ENCODE measurements around the gene SDF4. TPM values are rescaled to one million over a fixed set of nuclear protein-coding genes. Genes with fewer than 3 reads are reported as not detected.
"Not testable (repeated sequence)": the region's sequence is repeated elsewhere in the genome, so short reads cannot be mapped to it uniquely, and the experiment has no call there.

SDF4 gene
- total RNA-seq, 1 donor from 2014 or later = 175 TPM

DNA sequence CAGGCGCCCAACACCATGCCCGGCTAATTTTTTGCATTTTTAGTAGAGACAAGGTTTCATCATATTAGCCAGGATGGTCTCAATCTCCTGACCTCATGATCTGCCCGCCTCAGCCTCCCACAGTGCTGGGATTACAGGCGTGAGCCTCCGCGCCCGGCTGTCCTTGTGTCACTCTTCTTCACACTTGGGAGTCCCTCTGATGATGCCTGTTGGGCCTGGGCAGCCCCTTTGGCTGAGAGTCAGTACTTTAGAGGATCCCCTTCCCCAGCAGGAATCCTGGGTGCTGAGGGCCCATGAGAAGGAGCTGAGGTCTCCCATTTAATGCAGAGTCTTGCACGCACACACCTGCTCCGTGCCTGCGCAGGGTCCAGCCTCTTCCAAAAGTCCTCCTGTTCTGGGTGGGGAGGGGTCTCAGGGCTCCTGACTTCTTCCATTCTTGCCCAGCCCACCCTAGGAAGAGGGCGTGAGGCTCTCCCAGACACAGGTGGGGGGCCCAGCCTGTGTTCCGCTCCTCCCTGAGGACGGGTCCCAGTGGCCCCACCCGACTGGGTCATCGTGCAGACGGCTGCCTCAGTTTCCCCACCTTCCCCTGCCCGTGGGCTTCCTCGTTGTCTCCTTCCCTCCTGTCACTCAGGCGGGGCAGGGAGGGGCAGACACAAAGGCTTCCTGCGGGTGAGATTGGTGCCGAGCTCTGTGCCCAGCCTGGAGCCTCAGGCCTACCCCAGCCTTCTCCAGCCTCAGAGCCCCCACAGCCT is 54.2 kb downstream of the SDF4 start:
- H3K4me1 Mint-ChIP-seq (ENCODE audit: low read depth, unreplicated experiment) = peaks cover 7% of the 10 kb centered on the region
- Histone ChIP-seq H3K9me3 (ENCODE audit: insufficient read depth, low read depth, low read length) (no peaks in the 10 kb centered on the region), H3K79me2 (ENCODE audit: insufficient read depth, low read length) (no peaks in the 10 kb centered on the region), H3K4me3 (ENCODE audit: insufficient read depth, low read depth, low read length) (no peak overlapping the region), H3K4me2 (ENCODE audit: low read length) (no peak overlapping the region), H3K27me3 (ENCODE audit: insufficient read depth, low read length) (peaks cover 35% of the 10 kb centered on the region), H3K4me1 (ENCODE audit: insufficient read depth, low read length) (no peaks in the 10 kb centered on the region), H2AFZ (ENCODE audit: low read depth, low read length) (no peak overlapping the region), H3K27ac (ENCODE audit: low read depth, low read length) (no peak overlapping the region), H3K9ac (ENCODE audit: low read length) (no peak overlapping the region), H4K20me1 (ENCODE audit: insufficient read depth, low read length) (no peaks in the 10 kb centered on the region), H3K36me3 (ENCODE audit: insufficient read depth, low read length) (no peaks in the 10 kb centered on the region)
- H3K27ac Mint-ChIP-seq (ENCODE audit: unreplicated experiment) = no peak overlapping the region
- DNase-seq (ENCODE audit: low read depth) (no peak), FAIRE-seq (no peak)
- H3K4me3 Mint-ChIP-seq (ENCODE audit: unreplicated experiment) = no peak overlapping the region
- peaks cover 37% of the 10 kb centered on the region for H3K27me3 Mint-ChIP-seq (ENCODE audit: low read depth, unreplicated experiment)
- TF ChIP-seq CTCF (IDR thresholded peaks at IDR 0.05; ENCODE audit: insufficient read depth, low read depth, low read length) (no peak), EZH2 (IDR thresholded peaks at IDR 0.05; ENCODE audit: insufficient read depth, low read length) (no peak)
- H3K9me3 Mint-ChIP-seq (ENCODE audit: unreplicated experiment) = no peaks in the 10 kb centered on the region
- no peaks in the 10 kb centered on the region for H3K36me3 Mint-ChIP-seq (ENCODE audit: low read depth, unreplicated experiment)

- Histone ChIP-seq H3K36me3 (ENCODE audit: insufficient read depth, low read length) (no peaks in the 10 kb centered on the region), H3K27me3 (ENCODE audit: insufficient read depth, low read length) (peaks cover 35% of the 10 kb centered on the region), H4K20me1 (ENCODE audit: insufficient read depth, low read length) (no peaks in the 10 kb centered on the region), H3K79me2 (ENCODE audit: insufficient read depth, low read length) (no peaks in the 10 kb centered on the region), H3K4me2 (ENCODE audit: low read length) (no peak overlapping the region), H3K4me3 (ENCODE audit: insufficient read depth, low read depth, low read length) (no peak overlapping the region), H3K27ac (ENCODE audit: low read depth, low read length) (no peak overlapping the region), H3K9ac (ENCODE audit: low read length) (no peak overlapping the region), H3K9me3 (ENCODE audit: insufficient read depth, low read depth, low read length) (no peaks in the 10 kb centered on the region), H2AFZ (ENCODE audit: low read depth, low read length) (no peak overlapping the region), H3K4me1 (ENCODE audit: insufficient read depth, low read length) (no peaks in the 10 kb centered on the region)
- H3K27me3 Mint-ChIP-seq (ENCODE audit: low read depth, unreplicated experiment) = peaks cover 37% of the 10 kb centered on the region
- H3K27ac Mint-ChIP-seq (ENCODE audit: unreplicated experiment) = no peak overlapping the region
- no peak for DNase-seq (ENCODE audit: low read depth)
- H3K9me3 Mint-ChIP-seq (ENCODE audit: unreplicated experiment) = no peaks in the 10 kb centered on the region
- no peak for FAIRE-seq
- TF ChIP-seq EZH2 (IDR thresholded peaks at IDR 0.05; ENCODE audit: insufficient read depth, low read length) (no peak), CTCF (IDR thresholded peaks at IDR 0.05; ENCODE audit: insufficient read depth, low read depth, low read length) (no peak)
- H3K4me1 Mint-ChIP-seq (ENCODE audit: low read depth, unreplicated experiment) = peaks cover 7% of the 10 kb centered on the region
- H3K4me3 Mint-ChIP-seq (ENCODE audit: unreplicated experiment) = peak overlapping the region; percentile 21
- H3K36me3 Mint-ChIP-seq (ENCODE audit: low read depth, unreplicated experiment) = no peaks in the 10 kb centered on the region
Measured at GRCh38 chr1:1176931-1177330, 54.9 kb downstream of the SDF4 start.

GRCh38 chr1:1176063-1176761 is 55.6 kb downstream of the SDF4 start:
- Mint-ChIP-seq H3K27ac (ENCODE audit: unreplicated experiment) (peak overlapping the region; percentile 44), H3K27me3 (ENCODE audit: low read depth, unreplicated experiment) (peaks cover 34% of the 10 kb centered on the region)
- not testable (repeated sequence) for H2AFZ ChIP-seq (ENCODE audit: low read depth, low read length); H3K79me2 ChIP-seq (ENCODE audit: insufficient read depth, low read length); H3K4me1 ChIP-seq (ENCODE audit: insufficient read depth, low read length); H3K36me3 ChIP-seq (ENCODE audit: insufficient read depth, low read length); FAIRE-seq; DNase-seq (ENCODE audit: low read depth); H3K36me3 Mint-ChIP-seq (ENCODE audit: low read depth, unreplicated experiment); H4K20me1 ChIP-seq (ENCODE audit: insufficient read depth, low read length); H3K9ac ChIP-seq (ENCODE audit: low read length); H3K9me3 Mint-ChIP-seq (ENCODE audit: unreplicated experiment); H3K4me3 Mint-ChIP-seq (ENCODE audit: unreplicated experiment); H3K27ac ChIP-seq (ENCODE audit: low read depth, low read length); H3K4me1 Mint-ChIP-seq (ENCODE audit: low read depth, unreplicated experiment); H3K4me3 ChIP-seq (ENCODE audit: insufficient read depth, low read depth, low read length); H3K9me3 ChIP-seq (ENCODE audit: insufficient read depth, low read depth, low read length); H3K4me2 ChIP-seq (ENCODE audit: low read length)
- peak; percentile 32 for TF ChIP-seq EZH2 (IDR thresholded peaks at IDR 0.05; ENCODE audit: insufficient read depth, low read length)
- H3K27me3 ChIP-seq (ENCODE audit: insufficient read depth, low read length) = peaks cover 35% of the 10 kb centered on the region

All from astrocyte (in vitro differentiated cells and primary cell).